Activated CD4-positive, alpha-beta T cell treated with anti-CD3 and anti-CD28 coated beads, Interleukin-10, Interleukin-2, amounts not matched to agents 100 ng/mL and 50 ng/mL, durations not matched to agents 16 hours and 8 hours (primary cell): Measurements from ENCODE around the gene KLK2.

Experiments used
- DNase-seq: peaks from one replicate; pipeline ENCODE4 v3.0.0-alpha.2; 2020

The KLK2 gene

GRCh38 chr19:50928831-50929230 lies 55.6 kb downstream of the KLK2 start:
- DNase-seq, result no peak
